Smooth muscle cell (in vitro differentiated cells): ENCODE results near the gene ZCCHC14. TPM values are rescaled to one million over a fixed set of nuclear protein-coding genes. Genes with fewer than 3 reads are reported as not detected.

Experiments used
- DNase-seq: peaks from one replicate; lab custom pipeline; 2025; ENCODE audit not compliant: unreplicated experiment; lab: John Stamatoyannopoulos, UW
- H2AFZ ChIP-seq: fragments of 200-600 bp; sonication (generic); 2 replicates; pipeline ENCODE4 v1.6.0; 2016; ENCODE audit warnings: antibody characterized with exemption, low read depth, mild to moderate bottlenecking
- H3F3A ChIP-seq: fragments of 200-600 bp; sonication (generic); 2 replicates; pipeline ENCODE4 v1.6.0; 2017; ENCODE audit warnings: antibody characterized with exemption, low read depth
- H3K27ac ChIP-seq: fragments of 200-600 bp; sonication (generic); 2 replicates; pipeline ENCODE4 v1.5.1; 2016; ENCODE audit warnings: low read depth, mild to moderate bottlenecking
- H3K27me3 ChIP-seq: fragments of 200-600 bp; sonication (generic); 2 replicates; pipeline ENCODE4 v1.6.1; 2016; ENCODE audit warnings: low read depth, mild to moderate bottlenecking
- H3K36me3 ChIP-seq: fragments of 200-600 bp; sonication (generic); 2 replicates; pipeline ENCODE4 v1.5.1; 2016; ENCODE audit warnings: low read depth
- H3K4me1 ChIP-seq: fragments of 200-600 bp; sonication (generic); 2 replicates; pipeline ENCODE4 v1.5.1; 2016; ENCODE audit warnings: low read depth
- H3K4me2 ChIP-seq: fragments of 200-600 bp; sonication (generic); 2 replicates; pipeline ENCODE4 v1.6.0; 2016; ENCODE audit warnings: mild to moderate bottlenecking
- H3K4me3 ChIP-seq: fragments of 200-600 bp; sonication (generic); 2 replicates; pipeline ENCODE4 v1.5.1; 2016; ENCODE audit warnings: mild to moderate bottlenecking
- H3K79me2 ChIP-seq: fragments of 200-600 bp; sonication (generic); 2 replicates; pipeline ENCODE4 v1.6.0; 2016; ENCODE audit warnings: low read depth, mild to moderate bottlenecking
- H3K9ac ChIP-seq: fragments of 200-600 bp; sonication (generic); 2 replicates; pipeline ENCODE4 v1.6.0; 2016; ENCODE audit warnings: low read depth
- H3K9me3 ChIP-seq: fragments of 200-600 bp; sonication (generic); replicated peaks from 2 replicates; pipeline ENCODE4 v1.5.1; 2016; ENCODE audit warnings: low read depth
- H4K20me1 ChIP-seq: fragments of 200-600 bp; sonication (generic); 2 replicates; pipeline ENCODE4 v1.6.0; 2016; ENCODE audit warnings: low read depth
- CTCF ChIP-seq: fragments of 200-600 bp; sonication (generic); IDR thresholded peaks from 2 replicates; pipeline ENCODE4 v1.5.1; 2017; ENCODE audit warnings: borderline replicate concordance, mild to moderate bottlenecking, antibody characterized with exemption; ENCODE audit not compliant: insufficient read depth, poor library complexity, severe bottlenecking
- WGBS: methylation state at CpG from one replicate; pipeline ENCODE4 v1.1.7; 2016; ENCODE audit warnings: low lambda C conversion rate; 5-methylcytosine and 5-hydroxymethylcytosine counted together
- polyA plus RNA-seq: library from polyadenylated mRNA; unstranded; fragments of >200 nt; fragmentation: Nextera tagmentation; extraction: Ambion mirVana; gene quantifications from 2 replicates; pipeline ENCODE4 v1.2.1, GENCODE V29; 2016
- total RNA-seq: library from RNA; depleted of rRNA; stranded (reverse); fragments of >200 nt; gene quantifications from 2 replicates; pipeline ENCODE4 v1.2.3, GENCODE V29; 2014

Gene ZCCHC14
- total and polyA plus RNA-seq, 2 experiments from 2014 or later, result 4.6 to 8.5 TPM

- H3K27me3 ChIP-seq, result no peaks in the 10 kb centered on the region
- H3K36me3 ChIP-seq, result no peaks in the 10 kb centered on the region
- H3K27ac ChIP-seq, result no peak overlapping the region
- H2AFZ ChIP-seq, result no peak overlapping the region
- H3F3A ChIP-seq, result no peaks in the 10 kb centered on the region
- no peak for DNase-seq
- 96% methylated on average over 16 of the region's 16 CpGs for WGBS
- no peak overlapping the region for H3K9ac ChIP-seq
- no peak overlapping the region for H3K4me2 ChIP-seq
- H3K79me2 ChIP-seq, result peaks cover 2% of the 10 kb centered on the region
- H3K4me3 ChIP-seq, result no peak overlapping the region
- no peak for TF ChIP-seq CTCF
- H3K9me3 ChIP-seq, result no peaks in the 10 kb centered on the region
- peaks cover 64% of the 10 kb centered on the region for H4K20me1 ChIP-seq
- H3K4me1 ChIP-seq, result no peaks in the 10 kb centered on the region
These were observed 131.8 kb downstream of the ZCCHC14 start for GRCh38 chr16:87360862-87361610.

DNA sequence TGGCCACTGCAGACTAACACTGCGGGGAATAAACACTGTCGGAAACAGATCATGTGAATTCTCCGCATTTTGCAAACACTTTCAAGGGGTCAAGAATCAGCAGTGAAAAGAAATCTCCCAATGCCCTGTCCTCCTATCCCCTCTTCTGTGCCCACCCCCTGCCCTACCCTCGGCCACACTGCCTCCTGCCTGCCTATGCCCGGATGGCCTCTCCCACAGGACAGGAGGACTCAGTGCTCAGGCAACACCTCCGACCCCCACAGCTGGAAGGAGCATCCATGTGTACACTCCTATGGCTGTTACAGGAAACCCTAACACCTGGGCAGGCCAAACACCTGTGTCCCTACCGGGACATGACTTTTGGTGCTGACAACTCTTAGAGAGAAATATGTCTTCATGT, 133.7 kb downstream of the ZCCHC14 start:
- 96% methylated on average over 7 of the region's 7 CpGs for WGBS
- Histone ChIP-seq H3K4me3 (no peak overlapping the region), H3K79me2 (peaks cover 2% of the 10 kb centered on the region), H3K27ac (no peak overlapping the region), H3K27me3 (no peaks in the 10 kb centered on the region), H2AFZ (no peak overlapping the region), H3K4me1 (no peaks in the 10 kb centered on the region), H3K36me3 (no peaks in the 10 kb centered on the region), H4K20me1 (peaks cover 60% of the 10 kb centered on the region), H3K9ac (no peak overlapping the region), H3F3A (no peaks in the 10 kb centered on the region), H3K4me2 (no peak overlapping the region), H3K9me3 (no peaks in the 10 kb centered on the region)
- DNase-seq, result no peak
- TF ChIP-seq CTCF, result no peak

DNA sequence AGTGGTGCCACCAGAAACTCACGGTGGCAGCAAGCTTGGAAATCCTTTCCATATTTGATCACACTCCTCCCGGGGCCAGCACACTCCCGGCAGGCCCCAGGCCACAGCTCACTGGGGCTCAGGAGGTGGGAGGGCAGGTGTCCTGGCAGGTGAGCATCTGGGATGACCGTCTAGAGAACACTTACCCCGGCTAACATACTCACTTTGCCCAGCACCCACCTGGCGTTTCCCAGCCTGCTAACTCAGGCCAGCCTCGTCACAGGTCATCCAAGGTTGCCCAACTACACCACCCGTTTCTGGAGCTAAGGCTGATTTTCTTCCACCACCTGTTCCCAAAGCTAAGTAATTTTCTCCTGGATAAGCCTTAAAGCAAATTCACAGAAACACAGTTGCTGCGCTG, 134.1 kb downstream of the ZCCHC14 start:
- DNase-seq, result no peak
- Histone ChIP-seq H3K4me3 (no peak overlapping the region), H3K9ac (no peak overlapping the region), H3K4me1 (no peaks in the 10 kb centered on the region), H3K79me2 (no peaks in the 10 kb centered on the region), H3K9me3 (no peaks in the 10 kb centered on the region), H3F3A (no peaks in the 10 kb centered on the region), H3K4me2 (no peak overlapping the region), H4K20me1 (peaks cover 60% of the 10 kb centered on the region), H2AFZ (no peak overlapping the region), H3K27ac (no peak overlapping the region), H3K27me3 (no peaks in the 10 kb centered on the region), H3K36me3 (no peaks in the 10 kb centered on the region)
- 99% methylated on average over 9 of the region's 9 CpGs for WGBS
- no peak for TF ChIP-seq CTCF

DNA sequence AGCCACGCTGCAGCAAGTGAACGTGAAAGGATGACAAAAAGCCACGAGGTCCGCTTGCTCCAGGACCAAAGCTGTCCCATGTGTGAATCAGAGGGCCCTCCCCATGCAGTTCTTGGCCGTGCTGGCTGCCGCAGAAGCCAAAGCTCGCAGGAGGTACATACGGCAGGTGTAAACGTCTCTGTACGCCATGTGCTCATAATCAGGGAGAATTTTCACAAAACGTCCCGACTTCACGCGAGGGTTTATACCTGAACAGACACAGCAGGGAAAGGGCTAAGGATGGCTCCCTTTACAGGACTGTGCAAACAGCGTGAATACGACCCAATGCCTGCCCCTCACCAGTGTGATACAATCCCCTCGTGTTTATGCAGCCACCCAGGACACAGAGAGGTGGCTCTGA, 134.6 kb downstream of the ZCCHC14 start:
- H3K27ac ChIP-seq, result no peak overlapping the region
- no peak overlapping the region for H3K4me2 ChIP-seq
- H3K27me3 ChIP-seq, result no peaks in the 10 kb centered on the region
- peaks cover 60% of the 10 kb centered on the region for H4K20me1 ChIP-seq
- no peaks in the 10 kb centered on the region for H3K9me3 ChIP-seq
- no peak overlapping the region for H3K4me3 ChIP-seq
- H3K4me1 ChIP-seq, result no peaks in the 10 kb centered on the region
- 95% methylated on average over 17 of the region's 17 CpGs for WGBS
- H2AFZ ChIP-seq, result no peak overlapping the region
- DNase-seq, result no peak
- H3K36me3 ChIP-seq, result no peaks in the 10 kb centered on the region
- no peak overlapping the region for H3K9ac ChIP-seq
- no peak for TF ChIP-seq CTCF
- H3K79me2 ChIP-seq, result no peaks in the 10 kb centered on the region
- no peaks in the 10 kb centered on the region for H3F3A ChIP-seq
